Uterus (tissue), 2 donors: ENCODE results near the gene UBE2H.

Experiments
- CTCF ChIP-seq, 4 experiments: fragments of 200-600 bp in 2 of 4; fragments of 450-650 bp in 2 of 4; sonication (generic) in 2 of 4; IDR thresholded peaks; one replicate each; pipeline ENCODE4 v1.5.1; 2016 to 2019; ENCODE audit warnings: antibody characterized with exemption in 4 of 4, mild to moderate bottlenecking in 2 of 4, moderate library complexity in 1 of 4
- POLR2A ChIP-seq, 2 donors: fragments of 450-650 bp; IDR thresholded peaks; one replicate each; pipeline ENCODE4 v1.6.1; 2016; ENCODE audit warnings: antibody characterized with exemption in 2 of 2, mild to moderate bottlenecking in 1 of 2, moderate library complexity in 1 of 2

GRCh38 chr7:129832282-129832681 lies 120.5 kb downstream of the UBE2H start:
- TF ChIP-seq CTCF (IDR thresholded peaks at IDR 0.05), result no peak
- no peak for TF ChIP-seq POLR2A (IDR thresholded peaks at IDR 0.05)
